AG10803 (cell line): ENCODE measurements around the gene NNAT.

Experiments used
- DNase-seq: peaks from one replicate; pipeline ENCODE4 v3.0.0; 2010; ENCODE audit warnings: low read depth
- H3K4me3 ChIP-seq: 2 replicates; pipeline ENCODE4 v1.5.1; 2011; ENCODE audit warnings: mild to moderate bottlenecking, low read length, control low read depth
- CTCF ChIP-seq: conservative IDR thresholded peaks from 2 replicates; pipeline ENCODE4 v1.5.1; 2011; ENCODE audit warnings: mild to moderate bottlenecking, low read length, control low read depth, inconsistent platforms

NNAT gene

DNA sequence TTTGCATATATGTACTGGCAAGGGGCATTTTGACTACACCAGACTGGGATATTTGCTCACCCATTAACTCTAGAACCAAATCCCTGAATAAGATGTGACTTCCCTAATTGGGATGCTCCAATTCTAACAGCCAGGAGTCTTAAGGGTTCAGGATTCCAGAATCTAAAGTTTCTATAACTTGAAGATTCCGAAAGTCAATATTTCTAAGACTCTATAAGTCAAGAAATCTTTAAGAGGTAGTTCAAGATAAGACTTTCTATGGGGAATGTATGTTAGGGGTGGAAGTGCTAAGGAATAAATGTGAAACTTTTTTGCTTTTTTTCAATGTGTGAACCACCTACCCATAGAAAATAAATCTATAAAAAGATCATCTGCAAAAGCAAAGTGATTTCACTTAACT lies 49.4 kb downstream of the NNAT start:
- TF ChIP-seq CTCF: no peak
- no peak for DNase-seq
- H3K4me3 ChIP-seq: no peak overlapping the region

GRCh38 chr20:37571033-37571432 lies 50.0 kb downstream of the NNAT start:
- no peak overlapping the region for H3K4me3 ChIP-seq
- no peak for TF ChIP-seq CTCF
- no peak for DNase-seq
